GM19452 (cell line): ENCODE measurements around the gene MBD6.

Experiments used
- ATAC-seq: cut with Tn5 transposase; IDR thresholded peaks from one replicate; pipeline ENCODE4 v1.9.1; 2021; ENCODE audit not compliant: unreplicated experiment

Gene MBD6

DNA sequence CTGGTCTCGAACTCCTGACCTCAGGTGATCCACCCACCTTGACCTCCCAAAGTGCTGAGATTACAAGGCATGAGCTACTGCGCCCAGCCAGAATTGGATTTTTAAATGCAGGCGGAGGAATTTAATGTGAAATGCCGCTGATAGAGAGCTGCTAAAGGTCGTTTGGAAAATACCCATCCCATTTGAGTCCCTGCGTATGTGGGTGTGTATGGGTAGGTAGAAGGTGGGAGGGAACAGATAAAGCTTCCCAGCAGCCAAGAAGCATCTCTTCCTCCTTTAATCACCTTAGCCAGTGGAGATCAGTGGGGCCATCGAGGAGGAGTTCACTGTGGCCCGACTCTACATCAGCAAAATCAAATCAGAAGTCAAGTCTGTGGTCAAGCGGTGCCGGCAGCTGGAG lies 52.2 kb downstream of the MBD6 start:
- no peak for ATAC-seq

DNA sequence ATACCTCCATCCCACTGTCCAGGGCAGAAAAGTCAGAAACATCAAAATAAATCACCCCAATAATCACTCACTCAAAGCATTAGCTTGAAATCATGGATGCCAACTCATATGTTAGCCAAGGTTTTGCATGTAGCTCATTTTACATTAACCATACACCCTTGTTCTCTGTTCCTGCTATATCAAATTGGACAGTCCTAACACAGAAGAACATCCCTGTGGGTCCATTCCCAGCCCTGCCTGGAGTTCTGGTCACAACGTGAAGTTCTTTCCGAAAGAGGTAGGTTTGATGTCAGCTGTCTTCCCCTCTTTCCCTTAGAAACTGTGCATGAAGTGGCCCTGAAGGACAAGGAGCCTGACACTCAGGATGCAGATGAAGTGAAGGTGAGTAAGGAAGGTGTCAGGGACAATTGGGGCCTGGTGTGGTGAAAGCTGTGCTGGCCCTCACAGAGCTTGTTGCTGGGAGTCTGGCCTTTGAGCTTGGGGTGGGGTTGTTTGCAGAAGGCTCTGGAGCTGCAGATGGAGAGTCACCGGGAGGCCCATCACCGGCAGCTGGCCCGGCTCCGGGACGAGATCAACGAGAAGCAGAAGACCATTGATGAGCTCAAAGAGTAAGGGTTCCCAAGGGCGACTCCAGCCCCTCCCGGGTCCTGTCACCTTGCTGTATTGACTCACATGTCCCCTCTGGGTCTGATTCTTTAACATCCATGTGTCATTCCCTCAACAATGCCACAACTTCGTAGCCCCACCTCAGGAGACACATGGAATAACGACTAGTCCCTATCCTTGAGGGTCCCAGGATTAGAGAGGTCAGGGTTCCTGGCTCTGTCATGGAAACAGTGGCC lies 53.4 kb downstream of the MBD6 start:
- no peak for ATAC-seq

DNA sequence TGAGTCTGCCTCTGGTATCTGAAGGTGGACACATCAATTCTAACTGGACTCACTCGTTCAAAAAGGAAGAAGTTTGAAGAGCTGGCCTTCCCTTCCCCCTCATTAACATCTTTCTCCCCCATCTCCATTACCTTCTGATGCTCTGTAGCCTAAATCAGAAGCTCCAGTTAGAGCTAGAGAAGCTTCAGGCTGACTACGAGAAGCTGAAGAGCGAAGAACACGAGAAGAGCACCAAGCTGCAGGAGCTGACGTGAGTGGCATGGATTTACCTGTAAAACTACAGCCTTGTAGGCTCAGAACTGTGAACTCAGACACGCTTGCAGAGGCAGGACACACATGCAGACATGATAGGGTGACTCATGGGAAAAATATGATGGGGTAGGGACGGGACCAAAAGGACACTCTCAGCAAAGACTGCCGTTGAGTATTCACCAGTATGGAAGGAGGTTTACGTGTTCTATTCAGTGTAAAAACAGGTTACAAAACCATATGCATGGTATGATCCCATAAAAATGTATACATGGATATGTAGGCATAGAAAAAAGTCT lies 54.1 kb downstream of the MBD6 start:
- no peak for ATAC-seq

DNA sequence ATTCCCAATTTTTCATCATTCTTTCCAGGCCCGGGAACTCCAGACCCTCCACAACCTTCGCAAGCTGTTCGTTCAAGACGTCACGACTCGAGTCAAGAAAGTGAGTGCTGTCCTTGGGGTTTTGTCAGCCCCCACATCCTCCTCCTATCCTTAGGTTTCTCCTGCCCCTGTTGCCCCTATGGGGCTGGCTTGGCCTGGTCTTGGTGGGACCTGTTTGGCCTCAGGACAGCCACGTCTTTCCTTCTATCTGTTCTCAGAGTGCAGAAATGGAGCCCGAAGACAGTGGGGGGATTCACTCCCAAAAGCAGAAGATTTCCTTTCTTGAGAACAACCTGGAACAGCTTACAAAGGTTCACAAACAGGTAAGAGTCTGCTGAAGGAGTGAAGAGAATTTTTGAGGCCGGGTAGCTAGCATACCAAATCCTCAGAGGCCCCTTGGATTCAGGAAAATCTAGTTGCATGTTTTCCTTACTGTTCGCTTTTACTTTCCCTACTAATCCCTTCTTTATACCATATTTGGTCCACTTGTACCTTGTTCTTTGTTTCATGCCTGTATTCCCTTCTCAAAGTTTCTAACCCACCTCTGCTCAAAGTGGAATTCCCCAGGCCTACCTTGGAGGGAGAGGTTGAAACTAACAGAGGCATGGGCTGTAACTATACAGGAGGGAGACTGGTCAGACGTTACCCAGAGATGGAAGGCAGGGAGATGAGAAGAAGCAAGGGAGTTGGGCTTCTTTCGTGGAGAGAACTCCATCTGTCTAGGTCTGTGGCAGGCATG lies 55.5 kb downstream of the MBD6 start:
- no peak for ATAC-seq

DNA sequence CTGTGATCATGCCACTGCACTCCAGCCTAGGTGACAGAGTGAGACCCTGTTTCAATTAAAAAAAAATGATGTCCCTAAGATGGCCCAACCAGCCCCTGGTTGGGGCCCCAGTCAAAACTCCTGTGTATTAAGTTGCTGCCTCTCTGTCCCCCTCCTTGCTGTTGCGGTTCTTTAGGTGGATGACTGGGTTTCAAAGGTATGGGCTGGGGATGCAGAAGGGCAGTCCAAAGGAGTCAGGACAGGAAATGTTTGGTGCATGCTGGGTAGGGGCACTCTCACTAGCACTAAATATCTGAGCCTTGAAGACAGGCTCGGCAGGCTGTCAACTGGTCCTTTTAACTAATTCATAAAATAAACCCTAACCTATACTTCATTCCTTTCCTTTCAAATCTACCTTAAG lies 56.4 kb downstream of the MBD6 start:
- ATAC-seq = no peak
